HCT116 (cell line): ENCODE measurements around the gene KAZN. TPM values are rescaled to one million over a fixed set of nuclear protein-coding genes. Genes with fewer than 3 reads are reported as not detected.

Experiments used
- ATAC-seq: fragments of 200-7000 bp; cut with Tn5 transposase; 2 replicates; pipeline ENCODE4 v1.9.1; 2020; ENCODE audit warnings: mild to moderate bottlenecking, moderate library complexity
- BruUV-seq: library from RNA; stranded (reverse); fragments of 400-500 nt; replicated peaks from 2 replicates; lab custom pipeline; 2021; lab: Mats Ljungman, UMichigan
- CTCF ChIA-PET: fragments of 300-600 bp; sonication (Branson Sonifier 250); formaldehyde crosslinking; loops from one replicate; lab custom pipeline; 2021; ENCODE audit warnings: antibody characterized with exemption; lab: Charles Lee
- POLR2A ChIA-PET: fragments of 300-600, 350-600 bp; sonication (Branson Sonifier 250); formaldehyde crosslinking; loops from one replicate; lab custom pipeline; 2021; ENCODE audit warnings: antibody characterized with exemption; lab: Charles Lee
- RAD21 ChIA-PET, 2 experiments: fragments of 300-600 bp; sonication (Branson Sonifier 250); formaldehyde crosslinking; loops; one replicate each; lab custom pipeline; 2023; ENCODE audit warnings: low total read pairs in 2 of 2; ENCODE audit not compliant: uncharacterized antibody in 2 of 2, unreplicated experiment in 2 of 2, low non-redundant PET in 1 of 2; lab: Charles Lee
- DNase-seq: peaks from one replicate; pipeline ENCODE4 v3.0.0-alpha.2; 2010; ENCODE audit warnings: low read depth, low spot score
- H2AFZ ChIP-seq: fragments of 200-600 bp; shearing (Covaris generic), sonication (generic); 2 replicates; pipeline ENCODE4 v1.6.1; 2017; ENCODE audit warnings: low read depth, mixed run types, mixed read lengths, antibody characterized with exemption, low read length; ENCODE audit not compliant: poor library complexity, severe bottlenecking
- H3K27ac ChIP-seq: 2 replicates; pipeline ENCODE4 v1.5.1; 2012; ENCODE audit warnings: low read depth, low read length
- H3K27me3 ChIP-seq: fragments of 200-600 bp; sonication (generic); 2 replicates; pipeline ENCODE4 v1.6.1; 2016; ENCODE audit warnings: mixed run types, low read length, mixed read lengths; ENCODE audit not compliant: insufficient read depth
- H3K36me3 ChIP-seq, 2 experiments: fragments of 200-500 bp in 1 of 2; fragments of 200-600 bp in 1 of 2; sonication (Bioruptor generic) in 1 of 2; sonication (generic) in 1 of 2; 2 replicates each; pipeline versions ENCODE4 v1.5.1 to v1.6.1; 2014 to 2016; ENCODE audit warnings: low read length in 2 of 2, inconsistent platforms in 1 of 2, mixed read lengths in 1 of 2, mixed run types in 1 of 2; ENCODE audit not compliant: insufficient read depth in 2 of 2, control insufficient read depth in 1 of 2
- H3K4me1 ChIP-seq, 2 experiments: fragments of 200-600 bp in 1 of 2; sonication (generic) in 1 of 2; 2 replicates each; pipeline versions ENCODE4 v1.5.1 to v1.6.1; 2012 to 2017; ENCODE audit warnings: low read length in 2 of 2, inconsistent platforms in 1 of 2, mild to moderate bottlenecking in 1 of 2, mixed read lengths in 1 of 2, mixed run types in 1 of 2, moderate library complexity in 1 of 2; ENCODE audit not compliant: insufficient read depth in 2 of 2, control insufficient read depth in 1 of 2
- H3K4me2 ChIP-seq: fragments of 200-600 bp; sonication (generic); 2 replicates; pipeline ENCODE4 v1.6.1; 2017; ENCODE audit warnings: mixed run types, low read length, mixed read lengths
- H3K4me3 ChIP-seq, 2 experiments: fragments of 200-600 bp in 1 of 2; sonication (generic) in 1 of 2; replicated peaks in 1 of 2; 2 replicates each; pipeline ENCODE4 v1.5.1; 2011 to 2016; ENCODE audit warnings: low read length in 2 of 2, control low read depth in 1 of 2, low read depth in 1 of 2, mild to moderate bottlenecking in 1 of 2, mixed read lengths in 1 of 2, mixed run types in 1 of 2
- H3K79me2 ChIP-seq: fragments of 200-600 bp; sonication (generic); 2 replicates; pipeline ENCODE4 v1.6.1; 2017; ENCODE audit warnings: mild to moderate bottlenecking, mixed run types, low read length, moderate library complexity, mixed read lengths; ENCODE audit not compliant: insufficient read depth
- H3K9ac ChIP-seq: fragments of 200-600 bp; sonication (generic); 2 replicates; pipeline ENCODE4 v1.6.1; 2016; ENCODE audit warnings: low read length, mixed read lengths
- H3K9me2 ChIP-seq: fragments of 200-600 bp; sonication (generic), shearing (Covaris generic); 2 replicates; pipeline ENCODE4 v1.6.1; 2017; ENCODE audit warnings: mixed run types, mild to moderate bottlenecking, moderate library complexity; ENCODE audit not compliant: insufficient read depth
- H3K9me3 ChIP-seq, 2 experiments: fragments of 200-500 bp in 1 of 2; fragments of 200-600 bp in 1 of 2; sonication (Bioruptor generic) in 1 of 2; sonication (generic) in 1 of 2; 2 replicates each; pipeline ENCODE4 v1.6.1; 2014 to 2017; ENCODE audit warnings: low read length in 2 of 2, mixed read lengths in 2 of 2, inconsistent platforms in 1 of 2, low read depth in 1 of 2, mild to moderate bottlenecking in 1 of 2, mixed run types in 1 of 2, moderate library complexity in 1 of 2; ENCODE audit not compliant: control insufficient read depth in 1 of 2, insufficient read depth in 1 of 2
- H4K20me1 ChIP-seq: fragments of 200-600 bp; sonication (generic), shearing (Covaris generic); 2 replicates; pipeline ENCODE4 v1.6.1; 2017; ENCODE audit warnings: mixed run types, mild to moderate bottlenecking, moderate library complexity; ENCODE audit not compliant: insufficient read depth
- ATF3 ChIP-seq: IDR thresholded peaks from 2 replicates; pipeline ENCODE4 v1.6.1; 2012
- EGR1 ChIP-seq: IDR thresholded peaks from 2 replicates; pipeline ENCODE4 v1.6.1; 2012; ENCODE audit warnings: low read depth
- ELF1 ChIP-seq: IDR thresholded peaks from 2 replicates; pipeline ENCODE4 v1.6.1; 2012; ENCODE audit warnings: low read depth, borderline replicate concordance
- EZH2phosphoT487 ChIP-seq: fragments of 200-600 bp; IDR thresholded peaks from 2 replicates; pipeline ENCODE4 v1.6.1; 2018; ENCODE audit warnings: antibody characterized with exemption, borderline replicate concordance
- FOSL1 ChIP-seq: IDR thresholded peaks from 2 replicates; pipeline ENCODE4 v1.6.1; 2012; ENCODE audit warnings: low read depth
- JUND ChIP-seq: IDR thresholded peaks from 2 replicates; pipeline ENCODE4 v1.6.1; 2012
- RAD21 ChIP-seq: IDR thresholded peaks from 2 replicates; pipeline ENCODE4 v1.6.1; 2012; ENCODE audit warnings: low read depth, mild to moderate bottlenecking
- REST ChIP-seq: IDR thresholded peaks from 2 replicates; pipeline ENCODE4 v1.6.1; 2012; ENCODE audit warnings: low read depth
- YY1 ChIP-seq: IDR thresholded peaks from 2 replicates; pipeline ENCODE4 v1.6.1; 2011; ENCODE audit warnings: low read length, low read depth, moderate library complexity, mild to moderate bottlenecking; ENCODE audit not compliant: insufficient replicate concordance; ENCODE audit errors: extremely low read depth
- intact Hi-C: fragments of 100-400 bp; cut with micrococcal nuclease; formaldehyde crosslinking; loops from 2 replicates; pipeline ENCODE4 v1.10.0; 2022
- total RNA-seq: library from RNA; stranded (reverse); gene quantifications from one replicate; pipeline ENCODE4 v1.2.1, GENCODE V29; 2021; ENCODE audit not compliant: unreplicated experiment

Gene KAZN
- total RNA-seq, 1 experiment from 2014 or later = 13.4 TPM

GRCh38 chr1:14648391-14648790, 49.9 kb downstream of the KAZN start:
- ChIA-PET POLR2A (no interaction called here), CTCF (no interaction called here), RAD21 (no interaction called here)
- TF ChIP-seq ATF3 (no peak), YY1 (no peak), FOSL1 (no peak), EGR1 (no peak), ELF1 (no peak), REST (no peak), RAD21 (no peak), JUND (no peak), EZH2phosphoT487 (no peak)
- H3K27ac ChIP-seq = no peak overlapping the region
- no TSS peak for BruUV-seq
- H3K4me3 ChIP-seq = no peak overlapping the region
- H3K9me3 ChIP-seq = no peaks in the 10 kb centered on the region
- H2AFZ ChIP-seq = no peak overlapping the region
- ATAC-seq = no peak
- H3K27me3 ChIP-seq = peaks cover 10% of the 10 kb centered on the region; the same call in 1 of the 2 replicates
- no peaks in the 10 kb centered on the region for H3K79me2 ChIP-seq
- H3K9ac ChIP-seq = no peak overlapping the region
- no peaks in the 10 kb centered on the region for H3K4me1 ChIP-seq
- no peak for DNase-seq
- no peaks in the 10 kb centered on the region for H3K9me2 ChIP-seq
- H3K36me3 ChIP-seq = no peaks in the 10 kb centered on the region
- H3K4me2 ChIP-seq = no peak overlapping the region
- H4K20me1 ChIP-seq = no peaks in the 10 kb centered on the region
- intact Hi-C loops = no loop called here
